ENCODE results near the gene CCM2L.

DNA sequence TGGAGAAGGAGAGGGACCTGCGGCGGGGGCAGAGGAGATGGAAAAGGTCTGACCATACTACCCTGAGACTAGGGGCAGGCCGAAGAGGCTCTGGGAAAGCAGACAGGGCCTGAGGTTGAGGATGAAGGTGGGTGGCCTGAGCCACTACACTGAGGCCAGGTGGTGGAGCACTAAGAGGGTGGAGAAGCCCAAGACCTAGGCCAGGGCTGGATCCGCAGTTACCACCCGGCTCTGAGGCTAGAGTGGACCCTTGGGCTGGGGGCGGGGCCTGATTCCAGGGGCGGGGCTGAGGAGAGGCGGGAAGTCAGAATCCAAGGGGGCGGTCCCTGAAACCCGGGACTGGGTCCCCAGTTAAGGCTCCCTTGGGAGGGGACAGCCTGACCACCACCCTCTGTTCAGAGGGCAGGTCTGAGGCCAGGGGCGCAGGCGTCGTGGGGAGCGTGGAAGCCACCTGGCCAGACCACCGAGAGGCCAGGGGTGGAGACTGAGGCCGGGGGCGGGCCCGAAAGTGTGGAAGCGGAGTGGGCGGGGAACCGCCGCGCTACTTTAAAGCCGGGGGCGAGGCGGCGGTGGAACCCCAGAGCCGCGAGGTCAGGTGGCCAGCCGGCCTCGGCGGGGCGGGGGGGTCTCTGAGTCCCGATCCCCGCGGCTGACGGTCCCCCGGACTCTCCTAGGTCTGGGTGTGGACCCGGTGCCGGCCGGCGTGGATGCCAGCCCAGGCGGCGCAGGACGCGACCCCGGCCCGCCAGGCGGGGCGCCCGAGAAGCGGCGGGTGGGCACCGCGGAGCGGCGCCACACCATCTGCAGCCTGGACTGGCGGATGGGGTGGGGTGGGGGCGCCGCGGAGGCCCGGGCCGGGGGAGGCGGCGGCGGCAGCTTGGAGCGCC lies 8.3 kb downstream of the CCM2L start:
- TF ChIP-seq, protein P1, sequence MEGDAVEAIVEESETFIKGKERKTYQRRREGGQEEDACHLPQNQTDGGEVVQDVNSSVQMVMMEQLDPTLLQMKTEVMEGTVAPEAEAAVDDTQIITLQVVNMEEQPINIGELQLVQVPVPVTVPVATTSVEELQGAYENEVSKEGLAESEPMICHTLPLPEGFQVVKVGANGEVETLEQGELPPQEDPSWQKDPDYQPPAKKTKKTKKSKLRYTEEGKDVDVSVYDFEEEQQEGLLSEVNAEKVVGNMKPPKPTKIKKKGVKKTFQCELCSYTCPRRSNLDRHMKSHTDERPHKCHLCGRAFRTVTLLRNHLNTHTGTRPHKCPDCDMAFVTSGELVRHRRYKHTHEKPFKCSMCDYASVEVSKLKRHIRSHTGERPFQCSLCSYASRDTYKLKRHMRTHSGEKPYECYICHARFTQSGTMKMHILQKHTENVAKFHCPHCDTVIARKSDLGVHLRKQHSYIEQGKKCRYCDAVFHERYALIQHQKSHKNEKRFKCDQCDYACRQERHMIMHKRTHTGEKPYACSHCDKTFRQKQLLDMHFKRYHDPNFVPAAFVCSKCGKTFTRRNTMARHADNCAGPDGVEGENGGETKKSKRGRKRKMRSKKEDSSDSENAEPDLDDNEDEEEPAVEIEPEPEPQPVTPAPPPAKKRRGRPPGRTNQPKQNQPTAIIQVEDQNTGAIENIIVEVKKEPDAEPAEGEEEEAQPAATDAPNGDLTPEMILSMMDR (IDR thresholded peaks at IDR 0.05; ENCODE audit: extremely low read depth in 1 of 2, insufficient read depth in 1 of 2, low read depth in 1 of 2, low read length in 2 of 2): peak in 1 of 2 donors; percentile 2
- no peak for TF ChIP-seq POLR2A (IDR thresholded peaks at IDR 0.05; ENCODE audit: low read depth, low read length)
- TF ChIP-seq POLR2AphosphoS5 (IDR thresholded peaks at IDR 0.05; ENCODE audit: insufficient read depth, low read depth, low read length): no peak

All from endothelial cell of umbilical vein (primary cell).